Measurements from ENCODE around the gene CD7.

CD7 gene

GRCh38 chr17:82331345-82331939 is 14.0 kb upstream of the CD7 start:
- no peak for TF ChIP-seq CTCF (IDR thresholded peaks at IDR 0.05; ENCODE audit: poor library complexity, severe bottlenecking)
- no peak overlapping the region for H3K27ac ChIP-seq (ENCODE audit: poor library complexity, severe bottlenecking)
- ATAC-seq (ENCODE audit: low read depth), result no peak
- no peaks in the 10 kb centered on the region for H3K36me3 ChIP-seq (ENCODE audit: low read depth)
- peaks cover 37% of the 10 kb centered on the region for H3K4me1 ChIP-seq (ENCODE audit: insufficient read depth, poor library complexity, severe bottlenecking)
- H3K27me3 ChIP-seq (ENCODE audit: insufficient read depth, poor library complexity, severe bottlenecking), result no peaks in the 10 kb centered on the region
- no peak for DNase-seq (ENCODE audit: low spot score)
- no peaks in the 10 kb centered on the region for H3K9me3 ChIP-seq (ENCODE audit: severe bottlenecking)
- no peak overlapping the region for H3K4me3 ChIP-seq (ENCODE audit: severe bottlenecking)

GRCh38 chr17:82330322-82331239 is 13.2 kb upstream of the CD7 start:
- DNase-seq (ENCODE audit: low spot score) (peak; percentile 88), ATAC-seq (ENCODE audit: low read depth) (peak; percentile 54)
- Histone ChIP-seq H3K27me3 (ENCODE audit: insufficient read depth, poor library complexity, severe bottlenecking) (no peaks in the 10 kb centered on the region), H3K27ac (ENCODE audit: poor library complexity, severe bottlenecking) (peak overlapping the region; percentile 27), H3K4me3 (ENCODE audit: severe bottlenecking) (no peak overlapping the region), H3K9me3 (ENCODE audit: severe bottlenecking) (no peaks in the 10 kb centered on the region), H3K36me3 (ENCODE audit: low read depth) (no peaks in the 10 kb centered on the region), H3K4me1 (ENCODE audit: insufficient read depth, poor library complexity, severe bottlenecking) (peaks cover 35% of the 10 kb centered on the region)
- TF ChIP-seq CTCF (IDR thresholded peaks at IDR 0.05; ENCODE audit: poor library complexity, severe bottlenecking), result no peak

- DNase-seq (ENCODE audit: low spot score) (peak; percentile 58), ATAC-seq (ENCODE audit: low read depth) (no peak)
- Histone ChIP-seq H3K36me3 (ENCODE audit: low read depth) (no peaks in the 10 kb centered on the region), H3K27me3 (ENCODE audit: insufficient read depth, poor library complexity, severe bottlenecking) (no peaks in the 10 kb centered on the region), H3K9me3 (ENCODE audit: severe bottlenecking) (no peaks in the 10 kb centered on the region), H3K4me1 (ENCODE audit: insufficient read depth, poor library complexity, severe bottlenecking) (peaks cover 34% of the 10 kb centered on the region), H3K4me3 (ENCODE audit: severe bottlenecking) (no peak overlapping the region), H3K27ac (ENCODE audit: poor library complexity, severe bottlenecking) (peak overlapping the region; percentile 27)
- no peak for TF ChIP-seq CTCF (IDR thresholded peaks at IDR 0.05; ENCODE audit: poor library complexity, severe bottlenecking)
These were observed 12.4 kb upstream of the CD7 start for GRCh38 chr17:82329683-82330321.

- no peaks in the 10 kb centered on the region for H3K27me3 ChIP-seq (ENCODE audit: insufficient read depth, poor library complexity, severe bottlenecking)
- peak; percentile 70 for DNase-seq (ENCODE audit: low spot score)
- peaks cover 29% of the 10 kb centered on the region for H3K4me1 ChIP-seq (ENCODE audit: insufficient read depth, poor library complexity, severe bottlenecking)
These were observed 11.6 kb upstream of the CD7 start for GRCh38 chr17:82328994-82329507.

More at GRCh38 chr17:82328994-82329507, 11.6 kb upstream of the CD7 start:
- TF ChIP-seq CTCF (IDR thresholded peaks at IDR 0.05; ENCODE audit: poor library complexity, severe bottlenecking), result no peak
- Histone ChIP-seq H3K27ac (ENCODE audit: poor library complexity, severe bottlenecking) (no peak overlapping the region), H3K36me3 (ENCODE audit: low read depth) (no peaks in the 10 kb centered on the region), H3K4me3 (ENCODE audit: severe bottlenecking) (no peak overlapping the region), H3K9me3 (ENCODE audit: severe bottlenecking) (no peaks in the 10 kb centered on the region)
- ATAC-seq (ENCODE audit: low read depth), result no peak
